HepG2 (cell line): ENCODE measurements around the gene CD151. TPM values are rescaled to one million over a fixed set of nuclear protein-coding genes. Genes with fewer than 3 reads are reported as not detected.
A peak's percentile ranks its signal among the peaks of the same experiment; 100 is the strongest.

Experiments
- DMAP1 ChIP-seq: IDR thresholded peaks from 2 replicates; pipeline ENCODE4 v1.6.1; 2016
- ELF3 ChIP-seq: IDR thresholded peaks from 2 replicates; pipeline ENCODE4 v1.6.1; 2016; ENCODE audit warnings: missing genetic modification reagents, missing compliant biosample characterization
- HMGA1 ChIP-seq: sonication (generic); formaldehyde crosslinking; conservative IDR thresholded peaks from 2 replicates; pipeline ENCODE4 v1.4.0; 2020; ENCODE audit warnings: missing genetic modification reagents
- IKZF5 ChIP-seq: IDR thresholded peaks from 2 replicates; pipeline ENCODE4 v1.6.1; 2018; ENCODE audit warnings: missing genetic modification reagents, mild to moderate bottlenecking, missing compliant biosample characterization
- NCOA2 ChIP-seq: sonication (generic); formaldehyde crosslinking; IDR thresholded peaks from 2 replicates; pipeline ENCODE4 v1.8.0; 2022; ENCODE audit warnings: inconsistent platforms
- SMAD3 ChIP-seq: sonication (generic); formaldehyde crosslinking; IDR thresholded peaks from 2 replicates; pipeline ENCODE4 v1.4.0; 2020; ENCODE audit warnings: missing genetic modification reagents
- TAF1 ChIP-seq: sonication (generic); formaldehyde crosslinking; IDR thresholded peaks from 2 replicates; pipeline ENCODE4 v1.4.0; 2020; ENCODE audit warnings: missing genetic modification reagents
- TFAP4 ChIP-seq: sonication (generic); IDR thresholded peaks from 2 replicates; pipeline ENCODE4 v1.6.1; 2016; ENCODE audit warnings: low read depth, borderline replicate concordance
- TGIF2 ChIP-seq: IDR thresholded peaks from 2 replicates; pipeline ENCODE4 v1.6.1; 2016; ENCODE audit warnings: control low read depth, missing compliant biosample characterization
- ZBTB3 ChIP-seq: sonication (generic); formaldehyde crosslinking; IDR thresholded peaks from 2 replicates; pipeline ENCODE4 v1.4.0; 2020; ENCODE audit warnings: low read depth, mild to moderate bottlenecking, moderate library complexity, missing genetic modification reagents, borderline replicate concordance
- ZNF205 ChIP-seq: IDR thresholded peaks from 2 replicates; pipeline ENCODE4 v1.6.1; 2018; ENCODE audit warnings: missing biosample characterization, missing genetic modification reagents
- ZNF580 ChIP-seq: IDR thresholded peaks from 2 replicates; pipeline ENCODE4 v1.6.1; 2016; ENCODE audit warnings: low read depth, borderline replicate concordance
- ZNF709 ChIP-seq: sonication (generic); formaldehyde crosslinking; IDR thresholded peaks from 2 replicates; pipeline ENCODE4 v1.5.0; 2020; ENCODE audit warnings: mild to moderate bottlenecking, missing genetic modification reagents
- ZNF878 ChIP-seq: sonication (generic); formaldehyde crosslinking; IDR thresholded peaks from 2 replicates; pipeline ENCODE4 v1.8.1; 2023; ENCODE audit warnings: mild to moderate bottlenecking, missing genetic modification reagents, moderate library complexity
- polyA plus RNA-seq, 8 experiments: library from polyadenylated mRNA; depleted of rRNA in 3 of 8; stranded (reverse) in 7 of 8; unstranded in 1 of 8; fragments of >200 nt; fragmentation: Illumina TruSeq in 4 of 8; extraction: Trizol in 4 of 8; gene quantifications; 2 replicates each; pipeline versions ENCODE4 v1.2.1 to v1.2.3, GENCODE V29; 2011 to 2016; ENCODE audit warnings: low read depth in 4 of 8, missing spikeins in 1 of 8, mixed read lengths in 1 of 8; ENCODE audit not compliant: insufficient read depth in 1 of 8
- total RNA-seq, 5 experiments: library from RNA; depleted of rRNA; stranded (reverse); fragments of >200 nt; fragmentation: Illumina TruSeq; extraction: Trizol; gene quantifications; 2 replicates each; pipeline ENCODE4 v1.2.3, GENCODE V29; 2016; ENCODE audit warnings: low read depth in 1 of 5
- TF ChIP-seq, protein P1 (sequence below): sonication (generic); formaldehyde crosslinking; IDR thresholded peaks from 2 replicates; pipeline ENCODE4 v1.5.1; 2020; ENCODE audit warnings: missing genetic modification reagents, mild to moderate bottlenecking, borderline replicate concordance
- TF ChIP-seq, protein P2 (sequence below): sonication (generic); formaldehyde crosslinking; IDR thresholded peaks from 2 replicates; pipeline ENCODE4 v1.5.0; 2020; ENCODE audit warnings: mild to moderate bottlenecking, missing genetic modification reagents, borderline replicate concordance

CD151 gene
- total and polyA plus RNA-seq, 2 of the 13 experiments (the other 11 are each of a cell fraction or from before 2014, with no cell fraction given) = 125 to 197 TPM

- TF ChIP-seq ZBTB3 = no peak
- TF ChIP-seq ZNF205 (CRISPR knock-in tag) = no peak
- 0 out of 2 replicates have a peak, but pooled peaks have one; percentile 58 for TF ChIP-seq IKZF5
- TF ChIP-seq DMAP1 (CRISPR knock-in tag) = 0 out of 2 replicates have a peak, but pooled peaks have one; percentile 28
- TF ChIP-seq ZNF709 = no peak
- TF ChIP-seq TAF1 (CRISPR knock-in tag) = 0 out of 2 replicates have a peak, but pooled peaks have one; percentile 39
- TF ChIP-seq NCOA2 = peak; percentile 23; the same call in 1 of the 2 replicates
- TF ChIP-seq, protein P1, sequence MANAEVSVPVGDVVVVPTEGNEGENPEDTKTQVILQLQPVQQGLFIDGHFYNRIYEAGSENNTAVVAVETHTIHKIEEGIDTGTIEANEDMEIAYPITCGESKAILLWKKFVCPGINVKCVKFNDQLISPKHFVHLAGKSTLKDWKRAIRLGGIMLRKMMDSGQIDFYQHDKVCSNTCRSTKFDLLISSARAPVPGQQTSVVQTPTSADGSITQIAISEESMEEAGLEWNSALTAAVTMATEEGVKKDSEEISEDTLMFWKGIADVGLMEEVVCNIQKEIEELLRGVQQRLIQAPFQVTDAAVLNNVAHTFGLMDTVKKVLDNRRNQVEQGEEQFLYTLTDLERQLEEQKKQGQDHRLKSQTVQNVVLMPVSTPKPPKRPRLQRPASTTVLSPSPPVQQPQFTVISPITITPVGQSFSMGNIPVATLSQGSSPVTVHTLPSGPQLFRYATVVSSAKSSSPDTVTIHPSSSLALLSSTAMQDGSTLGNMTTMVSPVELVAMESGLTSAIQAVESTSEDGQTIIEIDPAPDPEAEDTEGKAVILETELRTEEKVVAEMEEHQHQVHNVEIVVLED (CRISPR knock-in tag) = peak; percentile 47; the same call in 1 of the 2 replicates
- peak; percentile 64; the same call in 1 of the 2 replicates for TF ChIP-seq TFAP4
- TF ChIP-seq ZNF580 (CRISPR knock-in tag) = 0 out of 2 replicates have a peak, but pooled peaks have one; percentile 25
- TF ChIP-seq ZNF878 (CRISPR knock-in tag) = no peak
- no peak for TF ChIP-seq HMGA1 (CRISPR knock-in tag)
- TF ChIP-seq SMAD3 (CRISPR knock-in tag) = no peak
- peak; percentile 42; the same call in 1 of the 2 replicates for TF ChIP-seq ELF3 (CRISPR knock-in tag)
- TF ChIP-seq, protein P2, sequence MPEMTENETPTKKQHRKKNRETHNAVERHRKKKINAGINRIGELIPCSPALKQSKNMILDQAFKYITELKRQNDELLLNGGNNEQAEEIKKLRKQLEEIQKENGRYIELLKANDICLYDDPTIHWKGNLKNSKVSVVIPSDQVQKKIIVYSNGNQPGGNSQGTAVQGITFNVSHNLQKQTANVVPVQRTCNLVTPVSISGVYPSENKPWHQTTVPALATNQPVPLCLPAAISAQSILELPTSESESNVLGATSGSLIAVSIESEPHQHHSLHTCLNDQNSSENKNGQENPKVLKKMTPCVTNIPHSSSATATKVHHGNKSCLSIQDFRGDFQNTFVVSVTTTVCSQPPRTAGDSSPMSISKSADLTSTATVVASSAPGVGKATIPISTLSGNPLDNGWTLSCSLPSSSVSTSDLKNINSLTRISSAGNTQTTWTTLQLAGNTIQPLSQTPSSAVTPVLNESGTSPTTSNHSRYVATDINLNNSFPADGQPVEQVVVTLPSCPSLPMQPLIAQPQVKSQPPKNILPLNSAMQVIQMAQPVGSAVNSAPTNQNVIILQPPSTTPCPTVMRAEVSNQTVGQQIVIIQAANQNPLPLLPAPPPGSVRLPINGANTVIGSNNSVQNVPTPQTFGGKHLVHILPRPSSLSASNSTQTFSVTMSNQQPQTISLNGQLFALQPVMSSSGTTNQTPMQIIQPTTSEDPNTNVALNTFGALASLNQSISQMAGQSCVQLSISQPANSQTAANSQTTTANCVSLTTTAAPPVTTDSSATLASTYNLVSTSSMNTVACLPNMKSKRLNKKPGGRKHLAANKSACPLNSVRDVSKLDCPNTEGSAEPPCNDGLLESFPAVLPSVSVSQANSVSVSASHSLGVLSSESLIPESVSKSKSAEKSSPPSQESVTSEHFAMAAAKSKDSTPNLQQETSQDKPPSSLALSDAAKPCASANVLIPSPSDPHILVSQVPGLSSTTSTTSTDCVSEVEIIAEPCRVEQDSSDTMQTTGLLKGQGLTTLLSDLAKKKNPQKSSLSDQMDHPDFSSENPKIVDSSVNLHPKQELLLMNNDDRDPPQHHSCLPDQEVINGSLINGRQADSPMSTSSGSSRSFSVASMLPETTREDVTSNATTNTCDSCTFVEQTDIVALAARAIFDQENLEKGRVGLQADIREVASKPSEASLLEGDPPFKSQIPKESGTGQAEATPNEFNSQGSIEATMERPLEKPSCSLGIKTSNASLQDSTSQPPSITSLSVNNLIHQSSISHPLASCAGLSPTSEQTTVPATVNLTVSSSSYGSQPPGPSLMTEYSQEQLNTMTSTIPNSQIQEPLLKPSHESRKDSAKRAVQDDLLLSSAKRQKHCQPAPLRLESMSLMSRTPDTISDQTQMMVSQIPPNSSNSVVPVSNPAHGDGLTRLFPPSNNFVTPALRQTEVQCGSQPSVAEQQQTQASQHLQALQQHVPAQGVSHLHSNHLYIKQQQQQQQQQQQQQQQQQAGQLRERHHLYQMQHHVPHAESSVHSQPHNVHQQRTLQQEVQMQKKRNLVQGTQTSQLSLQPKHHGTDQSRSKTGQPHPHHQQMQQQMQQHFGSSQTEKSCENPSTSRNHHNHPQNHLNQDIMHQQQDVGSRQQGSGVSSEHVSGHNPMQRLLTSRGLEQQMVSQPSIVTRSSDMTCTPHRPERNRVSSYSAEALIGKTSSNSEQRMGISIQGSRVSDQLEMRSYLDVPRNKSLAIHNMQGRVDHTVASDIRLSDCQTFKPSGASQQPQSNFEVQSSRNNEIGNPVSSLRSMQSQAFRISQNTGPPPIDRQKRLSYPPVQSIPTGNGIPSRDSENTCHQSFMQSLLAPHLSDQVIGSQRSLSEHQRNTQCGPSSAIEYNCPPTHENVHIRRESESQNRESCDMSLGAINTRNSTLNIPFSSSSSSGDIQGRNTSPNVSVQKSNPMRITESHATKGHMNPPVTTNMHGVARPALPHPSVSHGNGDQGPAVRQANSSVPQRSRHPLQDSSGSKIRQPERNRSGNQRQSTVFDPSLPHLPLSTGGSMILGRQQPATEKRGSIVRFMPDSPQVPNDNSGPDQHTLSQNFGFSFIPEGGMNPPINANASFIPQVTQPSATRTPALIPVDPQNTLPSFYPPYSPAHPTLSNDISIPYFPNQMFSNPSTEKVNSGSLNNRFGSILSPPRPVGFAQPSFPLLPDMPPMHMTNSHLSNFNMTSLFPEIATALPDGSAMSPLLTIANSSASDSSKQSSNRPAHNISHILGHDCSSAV (CRISPR knock-in tag) = no peak
- no peak for TF ChIP-seq TGIF2 (CRISPR knock-in tag)
Measured at GRCh38 chr11:844693-845644, 12.2 kb downstream of the CD151 start (continued).
